HEK293 (cell line): Measurements from ENCODE around the gene MUS81.
A peak's percentile ranks its signal among the peaks of the same experiment; 100 is the strongest.

Source experiments
- GLIS1 ChIP-seq: fragments of 450-650 bp; formaldehyde crosslinking; IDR thresholded peaks from 2 replicates; pipeline ENCODE4 v1.5.1; 2016; ENCODE audit warnings: missing biosample characterization, missing genetic modification characterization
- HOXA7 ChIP-seq: sonication (generic); formaldehyde crosslinking; IDR thresholded peaks from 2 replicates; pipeline ENCODE4 v1.8.1; 2022; ENCODE audit warnings: missing genetic modification reagents, borderline replicate concordance
- KLF1 ChIP-seq: fragments of 450-650 bp; formaldehyde crosslinking; IDR thresholded peaks from 2 replicates; pipeline ENCODE4 v1.5.1; 2016; ENCODE audit warnings: missing biosample characterization, missing genetic modification characterization
- KLF10 ChIP-seq: fragments of 450-650 bp; IDR thresholded peaks from 2 replicates; pipeline ENCODE4 v1.5.1; 2018; ENCODE audit warnings: missing biosample characterization, mild to moderate bottlenecking, missing genetic modification characterization
- KLF16 ChIP-seq: fragments of 450-650 bp; formaldehyde crosslinking; IDR thresholded peaks from 2 replicates; pipeline ENCODE4 v1.5.1; 2017; ENCODE audit warnings: missing biosample characterization, missing genetic modification characterization
- KLF17 ChIP-seq: fragments of 450-650 bp; formaldehyde crosslinking; IDR thresholded peaks from 2 replicates; pipeline ENCODE4 v1.5.1; 2016; ENCODE audit warnings: missing biosample characterization, missing genetic modification characterization
- KLF7 ChIP-seq: fragments of 450-650 bp; formaldehyde crosslinking; IDR thresholded peaks from 2 replicates; pipeline ENCODE4 v1.5.1; 2016; ENCODE audit warnings: missing biosample characterization, missing genetic modification characterization, borderline replicate concordance
- KLF8 ChIP-seq: fragments of 450-650 bp; formaldehyde crosslinking; IDR thresholded peaks from 2 replicates; pipeline ENCODE4 v1.5.1; 2016; ENCODE audit warnings: missing biosample characterization, missing genetic modification characterization
- OSR2 ChIP-seq: fragments of 450-650 bp; formaldehyde crosslinking; IDR thresholded peaks from 2 replicates; pipeline ENCODE4 v1.5.1; 2016; ENCODE audit warnings: missing biosample characterization, missing genetic modification characterization
- PRDM1 ChIP-seq: fragments of 450-650 bp; formaldehyde crosslinking; IDR thresholded peaks from 2 replicates; pipeline ENCODE4; 2016; ENCODE audit warnings: missing biosample characterization, missing genetic modification characterization
- PRDM10 ChIP-seq: fragments of 450-650 bp; formaldehyde crosslinking; IDR thresholded peaks from 2 replicates; pipeline ENCODE4 v1.5.1; 2016; ENCODE audit warnings: missing biosample characterization, missing genetic modification characterization
- SALL2 ChIP-seq: fragments of 450-650 bp; formaldehyde crosslinking; IDR thresholded peaks from 2 replicates; pipeline ENCODE4 v1.5.0; 2017; ENCODE audit warnings: missing biosample characterization, mild to moderate bottlenecking, missing genetic modification characterization, borderline replicate concordance
- YY2 ChIP-seq: fragments of 450-650 bp; formaldehyde crosslinking; IDR thresholded peaks from 2 replicates; pipeline ENCODE4 v1.5.1; 2016; ENCODE audit warnings: missing biosample characterization, missing genetic modification characterization
- ZBTB17 ChIP-seq: fragments of 450-650 bp; formaldehyde crosslinking; IDR thresholded peaks from 2 replicates; pipeline ENCODE4 v1.5.1; 2016; ENCODE audit warnings: missing biosample characterization, missing genetic modification characterization
- ZFP69B ChIP-seq: fragments of 450-650 bp; formaldehyde crosslinking; IDR thresholded peaks from 2 replicates; pipeline ENCODE4 v1.5.1; 2016; ENCODE audit warnings: missing biosample characterization, missing genetic modification characterization
- ZNF114 ChIP-seq: fragments of 450-650 bp; formaldehyde crosslinking; IDR thresholded peaks from 2 replicates; pipeline ENCODE4 v1.5.0; 2017; ENCODE audit warnings: missing biosample characterization, missing genetic modification characterization
- ZNF121 ChIP-seq: fragments of 450-650 bp; formaldehyde crosslinking; IDR thresholded peaks from 2 replicates; pipeline ENCODE4 v1.5.1; 2016; ENCODE audit warnings: missing biosample characterization, missing genetic modification characterization
- ZNF174 ChIP-seq: fragments of 450-650 bp; formaldehyde crosslinking; IDR thresholded peaks from 2 replicates; pipeline ENCODE4 v1.5.0; 2017; ENCODE audit warnings: missing biosample characterization, mild to moderate bottlenecking, missing genetic modification characterization
- ZNF239 ChIP-seq: fragments of 450-650 bp; formaldehyde crosslinking; IDR thresholded peaks from 2 replicates; pipeline ENCODE4 v1.5.1; 2016; ENCODE audit warnings: missing biosample characterization, missing genetic modification characterization
- ZNF248 ChIP-seq: fragments of 450-650 bp; formaldehyde crosslinking; IDR thresholded peaks from 2 replicates; pipeline ENCODE4 v1.5.1; 2017; ENCODE audit warnings: missing biosample characterization, missing genetic modification characterization
- ZNF37A ChIP-seq: fragments of 450-650 bp; IDR thresholded peaks from 2 replicates; pipeline ENCODE4 v1.5.1; 2018; ENCODE audit warnings: missing biosample characterization, missing genetic modification characterization
- ZNF394 ChIP-seq: fragments of 450-650 bp; formaldehyde crosslinking; IDR thresholded peaks from 2 replicates; pipeline ENCODE4 v1.5.1; 2016; ENCODE audit warnings: missing biosample characterization, missing genetic modification characterization, mild to moderate bottlenecking, moderate library complexity, borderline replicate concordance
- ZNF416 ChIP-seq: fragments of 450-650 bp; formaldehyde crosslinking; IDR thresholded peaks from 2 replicates; pipeline ENCODE4 v1.5.1; 2016; ENCODE audit warnings: missing biosample characterization, missing genetic modification characterization
- ZNF423 ChIP-seq: fragments of 450-650 bp; formaldehyde crosslinking; IDR thresholded peaks from 2 replicates; pipeline ENCODE4 v1.5.1; 2016; ENCODE audit warnings: missing biosample characterization, missing genetic modification characterization
- ZNF510 ChIP-seq: fragments of 450-650 bp; formaldehyde crosslinking; IDR thresholded peaks from 2 replicates; pipeline ENCODE4 v1.5.1; 2018; ENCODE audit warnings: mild to moderate bottlenecking, missing genetic modification characterization, missing biosample characterization; ENCODE audit not compliant: insufficient replicate concordance
- ZNF555 ChIP-seq: fragments of 450-650 bp; formaldehyde crosslinking; conservative IDR thresholded peaks from 2 replicates; pipeline ENCODE4 v1.5.1; 2017; ENCODE audit warnings: missing biosample characterization, mild to moderate bottlenecking, missing genetic modification characterization, inconsistent platforms
- ZNF596 ChIP-seq: fragments of 450-650 bp; IDR thresholded peaks from 2 replicates; pipeline ENCODE4 v1.5.0; 2018; ENCODE audit warnings: missing biosample characterization, mild to moderate bottlenecking, missing genetic modification characterization, moderate library complexity
- ZNF623 ChIP-seq: fragments of 450-650 bp; formaldehyde crosslinking; IDR thresholded peaks from 2 replicates; pipeline ENCODE4 v1.5.1; 2016; ENCODE audit warnings: missing biosample characterization, missing genetic modification characterization
- ZNF654 ChIP-seq: fragments of 450-650 bp; formaldehyde crosslinking; IDR thresholded peaks from 2 replicates; pipeline ENCODE4 v1.5.1; 2016; ENCODE audit warnings: low read depth, missing biosample characterization, missing genetic modification characterization
- ZNF660 ChIP-seq: fragments of 450-650 bp; IDR thresholded peaks from 2 replicates; pipeline ENCODE4 v1.5.1; 2018; ENCODE audit warnings: missing biosample characterization, mild to moderate bottlenecking, missing genetic modification characterization
- ZNF791 ChIP-seq: fragments of 450-650 bp; formaldehyde crosslinking; IDR thresholded peaks from 2 replicates; pipeline ENCODE4 v1.5.1; 2016; ENCODE audit warnings: missing biosample characterization, missing genetic modification characterization
- ZXDB ChIP-seq: fragments of 450-650 bp; formaldehyde crosslinking; IDR thresholded peaks from 2 replicates; pipeline ENCODE4 v1.5.1; 2016; ENCODE audit warnings: missing biosample characterization, missing genetic modification characterization
- TF ChIP-seq, protein P1 (sequence below): fragments of 450-650 bp; IDR thresholded peaks from 2 replicates; pipeline ENCODE4 v1.5.1; 2018; ENCODE audit warnings: missing biosample characterization, missing genetic modification characterization
- TF ChIP-seq, protein P2 (sequence below): fragments of 450-650 bp; formaldehyde crosslinking; IDR thresholded peaks from 2 replicates; pipeline ENCODE4 v1.5.1; 2016; ENCODE audit warnings: missing biosample characterization, missing genetic modification characterization

MUS81 gene

DNA sequence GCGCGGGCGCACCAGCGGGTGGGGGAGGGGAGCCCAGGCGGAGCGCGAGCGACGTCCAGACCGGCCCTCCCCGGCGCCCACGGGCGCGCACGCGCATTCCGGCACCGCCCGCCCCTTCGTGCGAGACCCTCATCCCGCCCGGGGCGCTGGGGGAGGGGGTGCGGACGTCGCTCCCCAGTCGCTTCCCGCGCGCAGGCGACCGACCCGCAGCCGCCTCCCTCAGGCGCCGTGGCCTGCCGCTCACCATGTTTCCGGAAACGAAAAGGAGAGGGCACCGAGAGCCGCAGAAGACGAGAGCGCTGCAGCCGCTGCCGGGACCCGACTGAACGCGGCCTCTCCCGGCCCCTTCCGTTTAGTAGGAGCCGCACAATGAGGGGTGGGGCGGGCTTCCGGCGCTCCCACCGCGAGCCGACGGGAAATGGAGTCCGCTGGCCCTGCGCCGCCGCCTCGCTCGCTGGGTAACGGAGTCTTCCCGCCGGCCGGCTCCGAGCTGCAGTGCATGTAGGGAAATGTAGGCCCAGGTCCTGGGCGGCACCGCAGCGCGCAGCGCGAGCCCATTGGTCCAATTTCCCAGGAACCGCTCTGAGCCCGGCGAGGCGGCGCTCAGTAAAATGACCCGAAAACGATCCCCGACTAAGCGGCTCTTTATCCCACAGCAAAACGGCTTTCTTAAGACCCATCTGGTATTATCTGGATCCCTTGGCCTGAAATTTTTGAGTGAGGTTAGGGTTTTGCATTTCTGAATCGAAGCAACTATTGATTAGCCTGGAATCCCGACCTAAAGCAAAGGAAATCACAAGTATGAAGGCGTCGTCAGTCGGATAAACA lies 2.2 kb upstream of the MUS81 start, which contains the start of gene CFL1 (continued):
- TF ChIP-seq ZNF394 (tag by site-specific recombination) (peak; percentile 32; the same call in 1 of the 2 replicates), ZNF423 (tag by site-specific recombination) (no peak), ZNF174 (tag by site-specific recombination) (no peak), ZNF660 (peak; percentile 76; the same call in 1 of the 2 replicates), ZXDB (tag by site-specific recombination) (peak; percentile 75), ZNF416 (tag by site-specific recombination) (no peak), ZNF791 (tag by site-specific recombination) (no peak), ZNF510 (no peak), KLF10 (tag by site-specific recombination) (peak; percentile 89), ZNF623 (tag by site-specific recombination) (no peak), KLF8 (tag by site-specific recombination) (peak; percentile 96), HOXA7 (CRISPR knock-in tag) (no peak), GLIS1 (tag by site-specific recombination) (0 out of 2 replicates have a peak, but pooled peaks have one; percentile 6), KLF7 (tag by site-specific recombination) (peak; percentile 91; the same call in 1 of the 2 replicates), ZNF248 (no peak), ZNF654 (no peak), ZFP69B (tag by site-specific recombination) (no peak), KLF17 (tag by site-specific recombination) (peak; percentile 57; the same call in 1 of the 2 replicates), ZNF239 (tag by site-specific recombination) (no peak), ZNF114 (tag by site-specific recombination) (no peak), PRDM1 (no peak), ZNF121 (no peak), YY2 (0 out of 2 replicates have a peak, but pooled peaks have one; percentile 26), KLF1 (tag by site-specific recombination) (peak; percentile 85), ZBTB17 (peak; percentile 83), ZNF555 (tag by site-specific recombination) (no peak), KLF16 (tag by site-specific recombination) (peak; percentile 88), SALL2 (no peak), ZNF37A (tag by site-specific recombination) (no peak), OSR2 (tag by site-specific recombination) (no peak), ZNF596 (no peak), PRDM10 (tag by site-specific recombination) (peak; percentile 79)
- TF ChIP-seq, protein P1, sequence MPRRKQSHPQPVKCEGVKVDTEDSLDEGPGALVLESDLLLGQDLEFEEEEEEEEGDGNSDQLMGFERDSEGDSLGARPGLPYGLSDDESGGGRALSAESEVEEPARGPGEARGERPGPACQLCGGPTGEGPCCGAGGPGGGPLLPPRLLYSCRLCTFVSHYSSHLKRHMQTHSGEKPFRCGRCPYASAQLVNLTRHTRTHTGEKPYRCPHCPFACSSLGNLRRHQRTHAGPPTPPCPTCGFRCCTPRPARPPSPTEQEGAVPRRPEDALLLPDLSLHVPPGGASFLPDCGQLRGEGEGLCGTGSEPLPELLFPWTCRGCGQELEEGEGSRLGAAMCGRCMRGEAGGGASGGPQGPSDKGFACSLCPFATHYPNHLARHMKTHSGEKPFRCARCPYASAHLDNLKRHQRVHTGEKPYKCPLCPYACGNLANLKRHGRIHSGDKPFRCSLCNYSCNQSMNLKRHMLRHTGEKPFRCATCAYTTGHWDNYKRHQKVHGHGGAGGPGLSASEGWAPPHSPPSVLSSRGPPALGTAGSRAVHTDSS, result peak; percentile 45; the same call in 1 of the 2 replicates
- TF ChIP-seq, protein P2, sequence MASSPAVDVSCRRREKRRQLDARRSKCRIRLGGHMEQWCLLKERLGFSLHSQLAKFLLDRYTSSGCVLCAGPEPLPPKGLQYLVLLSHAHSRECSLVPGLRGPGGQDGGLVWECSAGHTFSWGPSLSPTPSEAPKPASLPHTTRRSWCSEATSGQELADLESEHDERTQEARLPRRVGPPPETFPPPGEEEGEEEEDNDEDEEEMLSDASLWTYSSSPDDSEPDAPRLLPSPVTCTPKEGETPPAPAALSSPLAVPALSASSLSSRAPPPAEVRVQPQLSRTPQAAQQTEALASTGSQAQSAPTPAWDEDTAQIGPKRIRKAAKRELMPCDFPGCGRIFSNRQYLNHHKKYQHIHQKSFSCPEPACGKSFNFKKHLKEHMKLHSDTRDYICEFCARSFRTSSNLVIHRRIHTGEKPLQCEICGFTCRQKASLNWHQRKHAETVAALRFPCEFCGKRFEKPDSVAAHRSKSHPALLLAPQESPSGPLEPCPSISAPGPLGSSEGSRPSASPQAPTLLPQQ (tag by site-specific recombination), result peak; percentile 65; the same call in 1 of the 2 replicates
